Hematopoietic multipotent progenitor cell (in vitro differentiated cells): ENCODE measurements around the gene TOR4A. TPM values are rescaled to one million over a fixed set of nuclear protein-coding genes. Genes with fewer than 3 reads are reported as not detected.

Experiments used
- DNase-seq, 3 donors: peaks; one replicate each; pipeline ENCODE4 v3.0.0-alpha.2; 2011 to 2015; ENCODE audit warnings: low read depth in 2 of 3, low spot score in 2 of 3
- total RNA-seq: library from RNA; depleted of rRNA; stranded (reverse); fragments of >200 nt; gene quantifications from one replicate; pipeline ENCODE4 v1.2.3, GENCODE V29; 2012

The TOR4A gene
- 25.0 TPM for total RNA-seq

DNA sequence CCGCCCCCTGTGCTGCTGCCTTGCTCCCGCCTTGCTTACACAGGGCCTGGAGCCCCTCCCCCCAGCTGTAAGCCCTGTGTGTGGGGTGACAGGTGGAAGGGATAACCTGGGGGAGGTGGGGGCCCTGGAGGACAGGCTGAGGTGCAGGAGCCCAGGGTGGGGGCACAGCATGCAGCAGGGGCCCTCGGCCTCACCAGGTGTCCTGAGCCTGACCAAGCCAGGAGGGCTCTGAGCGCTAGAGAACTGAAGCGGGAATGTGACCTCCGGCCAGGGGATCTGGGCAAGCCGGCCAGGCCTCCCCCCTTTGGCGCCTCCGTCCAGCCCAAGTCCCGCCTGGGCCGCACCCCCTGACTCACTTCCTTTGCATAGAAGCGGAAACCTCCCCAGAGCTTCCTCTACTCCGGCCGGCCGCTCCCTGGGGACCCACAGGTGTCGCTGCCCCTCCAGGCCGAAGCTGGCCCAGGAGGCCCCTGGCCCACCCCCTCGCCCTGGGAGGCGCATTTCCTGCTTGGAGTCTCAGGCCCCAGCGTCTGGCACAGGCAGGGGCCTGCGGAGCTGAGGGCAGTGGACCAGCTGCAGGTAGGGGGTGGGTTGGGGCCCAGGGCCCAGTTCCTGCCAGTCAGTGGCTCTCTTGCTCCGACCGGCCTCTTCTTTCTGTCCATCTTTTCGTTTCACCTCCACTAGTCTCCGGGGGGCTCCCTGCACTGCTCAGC lies at the start of gene TOR4A:
Gene TOR4A (plus strand): TSS at position 398 of the 713 bp plus-strand sequence. CDS start 964 bp downstream, outside the sequence.
- peak in 2 of 3 donors; percentile 46 to 83 for DNase-seq

DNA sequence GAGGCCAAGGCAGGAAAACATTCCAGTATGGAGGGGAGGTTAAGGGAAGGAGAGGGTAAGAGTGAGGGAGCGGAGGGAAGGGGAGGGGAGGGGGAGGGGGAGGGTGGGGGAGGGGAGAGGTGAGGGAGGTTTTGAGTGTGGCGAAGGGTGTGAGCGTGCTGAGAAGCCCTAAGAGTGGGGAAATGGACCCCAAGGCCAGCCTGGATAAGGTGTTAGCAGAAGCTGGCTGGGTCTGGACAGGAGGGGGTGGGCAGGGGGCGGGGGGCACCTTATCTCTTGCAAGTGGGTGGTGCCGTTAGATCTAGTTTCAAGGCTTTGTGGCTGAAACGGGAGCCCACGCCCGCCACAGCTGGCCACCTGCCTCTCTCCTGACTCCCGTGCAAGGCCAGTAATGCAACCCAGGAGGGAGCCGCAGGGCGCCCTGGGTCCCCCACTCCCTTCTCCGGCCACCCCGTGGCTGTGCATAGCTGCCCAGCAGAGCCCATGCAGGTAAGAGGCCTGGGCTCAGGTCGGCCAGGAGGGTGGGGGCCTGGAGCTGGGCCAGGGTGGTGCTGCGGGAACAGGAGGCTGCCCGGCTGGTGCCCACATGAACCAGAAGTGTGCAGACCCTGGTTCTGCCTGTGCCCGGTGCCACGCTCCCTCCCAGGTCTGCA lies 49.5 kb upstream of the TOR4A start:
- no peak for DNase-seq

DNA sequence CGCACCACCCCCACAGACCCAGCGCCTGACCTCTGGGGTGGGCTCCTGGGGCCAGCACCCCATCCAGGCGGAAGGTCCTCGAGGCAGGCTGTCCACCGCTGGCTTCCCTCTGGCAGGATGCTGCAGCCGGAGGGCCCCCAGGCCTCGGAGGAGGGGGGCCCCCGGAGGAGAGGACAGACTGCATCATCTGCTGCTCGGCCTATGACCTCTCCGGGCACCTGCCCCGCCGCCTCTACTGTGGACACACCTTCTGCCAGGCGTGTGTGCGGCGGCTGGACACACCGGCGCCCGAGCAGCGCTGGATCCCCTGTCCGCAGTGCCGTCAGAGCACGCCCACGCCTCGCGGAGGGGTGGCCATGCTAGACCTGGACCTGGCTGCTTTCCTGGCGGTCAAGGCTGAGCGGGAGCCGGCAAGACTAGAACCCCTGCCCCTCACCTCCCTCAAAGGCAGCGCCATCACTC lies 49.0 kb upstream of the TOR4A start:
- no peak for DNase-seq

DNA sequence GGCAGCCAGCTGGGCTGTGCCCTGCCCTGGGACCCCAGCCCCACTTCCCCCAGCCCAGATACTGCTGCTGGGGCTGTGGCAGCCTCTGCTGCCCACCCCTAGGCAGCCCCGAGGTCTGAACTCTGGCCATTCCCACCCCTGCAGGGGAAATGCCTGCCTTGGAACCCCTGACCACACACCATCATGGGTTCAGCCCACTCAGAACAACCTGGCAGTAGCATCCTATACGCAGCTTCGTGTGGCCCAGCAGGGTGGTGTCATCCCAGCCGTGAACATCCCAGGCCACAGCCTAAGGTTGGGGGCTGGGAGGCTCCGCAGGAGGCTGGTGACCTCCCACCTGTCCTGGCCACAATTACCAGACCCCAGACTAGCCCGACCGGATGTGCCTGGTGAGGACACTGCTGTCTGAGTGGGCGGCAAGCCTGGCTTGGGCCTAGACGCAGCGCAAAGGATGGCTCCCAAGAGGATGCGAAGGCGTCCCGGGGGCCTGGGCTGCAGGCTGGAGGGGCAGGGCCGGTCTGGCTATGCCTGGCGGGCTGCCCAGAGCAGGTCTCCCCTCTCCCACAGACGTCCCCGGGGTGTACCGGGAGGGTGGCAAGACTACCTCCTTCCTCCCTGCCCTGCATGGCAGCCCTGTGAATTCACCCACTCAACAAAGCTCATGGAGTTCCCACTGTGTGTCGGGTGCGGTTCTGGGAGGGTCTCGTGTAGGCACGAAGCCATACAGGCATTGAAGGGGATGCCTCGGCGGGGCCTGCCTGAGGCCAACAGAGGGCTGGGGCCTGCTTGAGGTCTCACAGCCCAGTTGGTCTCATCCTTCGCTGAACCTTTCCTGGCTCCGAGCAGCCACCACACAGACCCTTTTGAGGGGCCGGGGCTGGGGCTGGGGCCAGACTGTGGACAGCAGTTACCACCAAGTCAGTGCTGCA lies 48.3 kb upstream of the TOR4A start:
- DNase-seq, result no peak

DNA sequence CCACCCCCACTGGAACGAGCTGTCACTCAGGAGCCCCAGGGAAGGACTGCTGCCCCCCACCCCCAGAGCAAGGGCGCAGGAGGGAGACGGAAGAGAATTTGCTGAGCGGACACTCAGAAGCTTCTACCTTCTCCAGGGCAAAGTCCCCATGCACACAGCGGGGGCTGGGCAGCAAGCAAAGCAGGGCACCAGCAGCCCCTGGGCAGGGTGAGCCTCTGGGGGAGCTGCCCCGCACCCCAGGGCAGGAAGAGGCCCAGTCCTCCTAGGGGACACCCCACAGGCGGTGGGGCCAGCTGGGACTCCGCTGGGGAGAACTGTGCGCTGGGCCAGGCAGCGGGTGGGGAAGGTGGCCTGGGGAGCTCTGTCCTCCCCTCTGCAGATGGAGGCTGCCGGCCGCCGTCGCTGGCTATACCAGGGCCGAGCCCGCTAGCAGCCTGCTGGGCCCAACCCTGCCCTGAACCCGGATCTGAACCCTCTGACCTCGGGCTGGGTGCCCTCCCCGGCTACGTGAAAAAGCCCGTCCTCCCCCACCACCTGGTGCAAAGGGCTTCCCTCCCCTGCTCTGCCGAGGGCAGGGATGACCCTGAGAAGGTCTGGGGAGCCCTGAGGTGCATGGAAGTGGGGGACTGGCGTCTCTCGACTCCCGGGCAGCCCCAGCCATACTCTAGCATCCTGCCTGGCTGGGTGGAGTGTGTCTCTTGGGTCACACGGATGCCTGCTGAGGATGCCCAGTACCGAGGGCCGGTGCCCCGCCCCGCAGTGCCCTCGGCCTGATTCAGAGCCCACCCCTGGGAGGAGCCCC lies 47.4 kb upstream of the TOR4A start:
- no peak for DNase-seq

DNA sequence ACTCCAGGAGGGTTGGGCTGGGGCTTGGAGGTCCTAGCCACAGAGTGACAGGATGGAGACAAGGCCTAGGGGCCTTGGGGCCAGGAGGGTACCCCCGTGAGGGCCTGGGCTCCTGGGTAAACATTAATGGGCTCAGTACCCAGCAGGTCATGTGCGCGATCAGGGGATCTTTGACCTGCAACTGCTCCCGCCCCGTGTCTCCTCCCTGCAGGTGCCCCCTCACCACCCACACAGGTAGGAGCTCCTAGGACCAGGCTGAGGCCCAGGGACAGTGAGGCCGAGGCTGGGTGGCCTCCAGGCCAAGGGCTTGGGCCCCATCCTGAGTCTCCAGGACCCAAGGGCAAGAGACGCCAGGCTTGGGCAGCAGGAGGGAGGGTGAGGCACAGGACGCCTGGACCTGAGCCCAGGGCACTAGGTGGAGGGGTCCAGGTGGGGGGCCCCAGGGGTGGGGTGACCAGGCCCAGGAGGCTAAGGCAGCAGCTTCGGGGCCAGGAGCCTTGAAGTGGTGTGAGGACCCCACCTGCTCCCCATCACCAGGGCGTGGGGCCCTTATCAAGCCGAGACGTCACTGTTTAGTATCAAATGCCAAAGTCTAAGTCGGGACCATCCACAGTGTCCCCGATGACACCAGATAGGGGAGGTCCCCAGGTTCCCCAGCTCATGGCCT lies 46.7 kb upstream of the TOR4A start, which contains the start of gene SLC34A3:
Gene SLC34A3 (plus strand): TSS at position 197 of the 667 bp plus-strand sequence. CDS start 802 bp downstream, outside the sequence.
- DNase-seq, result no peak

DNA sequence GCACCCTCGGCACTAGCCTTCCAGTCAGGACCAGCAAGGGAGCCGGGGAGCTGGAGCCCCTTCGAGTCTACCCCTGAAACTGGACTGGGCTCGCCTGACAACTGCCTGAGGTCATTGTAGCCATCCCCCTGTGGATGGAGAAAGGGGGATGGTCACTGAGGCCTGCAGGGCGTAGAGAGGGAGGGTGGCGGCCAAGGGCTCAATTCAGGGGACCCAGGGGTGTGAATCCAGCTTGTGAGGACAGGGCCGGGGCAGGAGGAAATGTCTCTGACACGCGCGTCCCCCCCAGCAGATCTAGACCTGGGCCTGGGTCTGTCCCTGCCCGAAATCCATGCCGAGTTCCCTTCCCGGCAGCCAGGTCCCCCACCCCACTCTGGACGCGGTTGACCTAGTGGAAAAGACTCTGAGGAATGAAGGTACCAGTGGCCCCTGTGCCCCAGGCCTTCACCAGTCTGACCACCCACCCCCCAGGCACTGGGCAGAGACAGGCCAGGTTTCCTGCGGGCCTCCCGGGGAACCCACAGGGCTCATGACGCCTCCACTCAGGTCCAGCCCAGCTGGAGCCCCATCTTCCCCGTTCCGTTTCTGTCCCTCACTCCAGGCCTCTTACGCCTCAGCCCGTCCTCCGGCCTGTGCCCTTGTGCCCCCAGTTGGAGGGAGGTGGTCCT lies 46.0 kb upstream of the TOR4A start:
- no peak for DNase-seq

DNA sequence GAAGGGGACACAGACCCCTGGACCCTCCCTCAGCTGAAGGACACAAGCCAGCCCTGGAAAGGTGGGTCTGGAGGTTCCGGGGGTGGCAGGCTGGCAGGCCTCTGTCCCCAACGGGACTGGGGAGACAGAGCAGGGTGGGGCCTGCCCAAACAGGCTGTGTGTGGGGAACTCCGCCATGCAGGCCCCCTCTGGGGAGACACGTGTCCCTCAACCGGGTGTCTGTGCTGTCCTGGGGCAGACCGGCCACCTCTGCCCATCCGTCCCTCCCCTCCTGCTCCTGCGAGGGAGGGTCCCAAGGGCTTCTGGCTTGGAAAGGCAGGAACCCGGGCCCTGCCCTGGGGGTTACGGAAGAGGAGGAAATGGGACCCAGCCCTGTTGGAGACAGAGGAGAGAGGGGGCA lies 45.4 kb upstream of the TOR4A start:
- DNase-seq, result no peak

DNA sequence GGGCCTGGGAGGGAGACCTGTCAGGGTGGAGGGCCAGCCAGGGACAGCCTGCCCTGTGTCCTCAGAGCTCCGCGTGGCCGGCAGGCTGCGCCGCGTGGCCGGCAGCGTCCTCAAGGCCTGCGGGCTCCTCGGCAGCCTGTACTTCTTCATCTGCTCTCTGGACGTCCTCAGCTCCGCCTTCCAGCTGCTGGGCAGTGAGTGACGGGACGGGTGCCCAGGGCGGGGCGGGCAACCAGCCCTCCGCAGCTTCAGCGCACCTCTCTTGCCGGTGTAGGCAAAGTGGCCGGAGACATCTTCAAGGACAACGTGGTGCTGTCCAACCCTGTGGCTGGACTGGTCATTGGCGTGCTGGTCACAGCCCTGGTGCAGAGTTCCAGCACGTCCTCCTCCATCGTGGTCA lies 45.0 kb upstream of the TOR4A start:
- DNase-seq, result no peak

DNA sequence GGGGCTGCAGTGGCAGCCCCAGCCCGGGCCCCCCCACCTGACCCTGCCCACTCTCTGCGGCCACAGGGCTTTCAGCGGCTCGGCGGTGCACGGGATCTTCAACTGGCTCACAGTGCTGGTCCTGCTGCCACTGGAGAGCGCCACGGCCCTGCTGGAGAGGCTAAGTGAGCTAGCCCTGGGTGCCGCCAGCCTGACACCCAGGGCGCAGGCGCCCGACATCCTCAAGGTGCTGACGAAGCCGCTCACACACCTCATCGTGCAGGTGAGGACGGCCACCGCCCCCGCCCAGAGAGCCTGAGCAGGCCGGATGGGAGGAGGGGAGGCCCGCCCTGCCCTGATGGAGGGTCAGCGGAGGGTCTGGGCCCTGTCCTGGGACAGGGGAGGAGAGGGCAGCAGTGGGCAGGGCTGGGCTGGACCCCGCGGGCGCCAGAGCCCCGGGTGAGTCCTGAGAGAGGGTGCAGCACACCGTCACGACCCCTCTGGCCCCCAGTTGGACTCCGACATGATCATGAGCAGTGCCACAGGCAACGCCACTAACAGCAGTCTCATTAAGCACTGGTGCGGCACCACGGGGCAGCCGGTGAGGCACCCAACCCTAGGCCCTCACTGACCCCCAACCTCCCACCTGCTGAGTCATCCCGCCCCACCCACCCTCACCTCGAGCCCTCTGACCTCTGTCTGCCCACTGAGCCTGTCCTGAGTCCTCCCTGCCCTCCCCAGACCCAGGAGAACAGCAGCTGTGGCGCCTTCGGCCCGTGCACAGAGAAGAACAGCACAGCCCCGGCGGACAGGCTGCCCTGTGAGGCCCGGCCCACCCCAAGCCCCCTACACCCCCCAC lies 44.2 kb upstream of the TOR4A start:
- DNase-seq, result no peak

DNA sequence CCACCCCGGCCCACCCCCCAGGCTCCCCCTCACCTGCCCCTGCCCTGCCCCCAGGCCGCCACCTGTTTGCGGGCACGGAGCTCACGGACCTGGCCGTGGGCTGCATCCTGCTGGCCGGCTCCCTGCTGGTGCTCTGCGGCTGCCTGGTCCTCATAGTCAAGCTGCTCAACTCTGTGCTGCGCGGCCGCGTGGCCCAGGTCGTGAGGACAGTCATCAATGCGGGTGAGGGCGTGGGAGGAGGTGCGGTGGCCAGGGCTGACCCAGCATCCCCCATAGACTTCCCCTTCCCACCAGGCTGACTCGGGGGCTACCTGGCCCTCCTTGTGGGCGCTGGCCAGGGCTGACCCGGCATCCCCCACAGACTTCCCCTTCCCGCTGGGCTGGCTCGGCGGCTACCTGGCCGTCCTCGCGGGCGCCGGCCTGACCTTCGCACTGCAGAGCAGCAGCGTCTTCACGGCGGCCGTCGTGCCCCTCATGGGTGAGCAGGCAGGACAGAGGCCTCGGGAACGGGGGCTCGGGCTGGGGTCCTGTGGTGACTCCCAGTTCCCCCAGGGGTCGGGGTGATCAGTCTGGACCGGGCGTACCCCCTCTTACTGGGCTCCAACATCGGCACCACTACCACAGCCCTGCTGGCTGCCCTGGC lies 43.4 kb upstream of the TOR4A start:
- DNase-seq, result no peak

DNA sequence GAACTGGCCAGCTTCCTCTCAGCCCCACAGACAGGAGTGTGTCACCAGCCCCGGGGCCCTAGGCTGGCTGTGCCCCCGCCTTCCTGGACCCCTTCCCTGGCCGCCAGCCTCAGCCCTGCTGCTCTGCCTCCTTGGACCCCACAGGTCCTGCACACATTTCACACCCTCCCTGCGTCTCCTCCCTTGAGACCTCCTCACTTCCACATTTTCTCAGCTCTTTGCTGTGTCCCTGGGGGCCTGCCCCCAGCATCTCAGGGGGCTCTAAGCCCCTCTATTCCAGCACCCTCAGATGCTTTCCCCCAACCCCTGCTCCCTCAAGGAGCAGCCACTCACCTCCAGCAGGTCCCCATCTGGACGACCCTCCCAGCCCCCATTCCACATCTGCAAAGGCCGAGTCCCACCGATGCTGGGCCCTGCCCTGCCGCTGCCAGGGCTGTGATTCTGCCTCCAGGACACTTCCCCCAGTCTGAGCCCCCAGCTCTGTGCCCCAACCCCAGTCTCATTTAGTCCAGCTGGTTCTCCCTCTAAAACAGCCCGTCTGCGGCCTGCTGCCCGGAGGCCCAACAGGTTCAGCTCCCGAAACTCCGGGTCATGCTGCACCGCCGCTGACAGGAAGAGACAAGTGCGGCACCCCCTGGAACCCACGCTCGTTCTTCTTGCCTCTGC lies 42.6 kb upstream of the TOR4A start:
- DNase-seq, result no peak

DNA sequence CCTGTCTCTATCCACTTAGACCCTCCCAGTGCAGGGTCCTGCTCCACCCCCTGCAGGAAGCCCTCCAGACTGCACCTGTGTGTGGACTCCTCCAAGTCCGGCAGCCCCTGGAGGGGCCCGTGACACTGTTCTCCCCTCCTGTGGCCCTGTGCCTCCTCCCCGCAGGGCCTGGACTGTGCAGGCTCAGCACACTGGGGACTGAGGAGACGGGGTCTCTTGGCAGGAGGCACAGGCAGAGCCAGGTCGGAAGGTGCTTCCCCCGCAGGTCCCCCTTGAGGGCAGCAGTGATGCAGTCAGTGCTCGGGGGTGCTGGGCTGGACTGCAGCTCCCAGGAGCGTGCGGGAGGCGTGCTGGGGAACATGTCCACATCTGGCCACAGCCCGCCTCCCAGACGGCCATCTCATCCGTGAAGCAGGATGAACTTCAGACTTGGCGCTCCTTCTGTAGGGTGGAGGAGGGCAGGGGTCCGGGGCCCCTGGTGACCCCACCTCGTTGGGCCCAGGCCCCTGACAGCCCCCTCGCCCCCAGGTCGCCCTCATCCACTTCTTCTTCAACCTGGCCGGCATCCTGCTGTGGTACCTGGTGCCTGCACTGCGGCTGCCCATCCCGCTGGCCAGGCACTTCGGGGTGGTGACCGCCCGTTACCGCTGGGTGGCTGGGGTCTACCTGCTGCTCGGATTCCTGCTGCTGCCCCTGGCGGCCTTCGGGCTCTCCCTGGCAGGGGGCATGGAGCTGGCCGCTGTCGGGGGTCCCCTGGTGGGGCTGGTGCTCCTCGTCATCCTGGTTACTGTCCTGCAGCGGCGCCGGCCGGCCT lies 41.9 kb upstream of the TOR4A start:
- no peak for DNase-seq

DNA sequence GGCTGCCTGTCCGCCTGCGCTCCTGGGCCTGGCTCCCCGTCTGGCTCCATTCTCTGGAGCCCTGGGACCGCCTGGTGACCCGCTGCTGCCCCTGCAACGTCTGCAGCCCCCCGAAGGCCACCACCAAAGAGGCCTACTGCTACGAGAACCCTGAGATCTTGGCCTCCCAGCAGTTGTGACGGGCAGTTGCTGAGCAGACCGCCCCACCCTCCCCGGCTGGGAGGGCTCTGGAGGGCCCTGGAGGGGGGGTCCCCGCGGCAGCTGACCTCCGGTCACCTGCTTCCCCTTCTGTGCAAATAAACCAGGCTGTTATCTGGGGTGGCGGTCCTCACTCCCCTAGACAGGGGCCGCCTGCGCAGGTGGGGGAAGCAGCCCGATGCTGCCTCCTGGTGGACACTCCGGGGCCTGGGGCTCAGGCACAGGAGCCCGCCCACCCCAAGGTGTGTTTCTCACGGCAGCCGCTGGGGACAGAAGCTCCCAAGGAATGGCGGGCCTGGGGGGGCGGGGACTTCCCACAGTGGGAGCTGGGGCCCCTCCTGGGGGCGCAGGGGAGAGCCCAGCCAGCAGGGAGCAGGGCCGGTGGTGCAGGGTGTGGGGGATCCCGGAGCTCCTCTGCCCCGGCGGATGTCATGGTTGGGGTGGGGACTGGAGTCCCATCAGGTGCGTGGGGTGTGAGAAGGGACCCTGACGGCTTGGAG lies 41.1 kb upstream of the TOR4A start:
- DNase-seq, result peak; percentile 82 to 94 (median 91)

DNA sequence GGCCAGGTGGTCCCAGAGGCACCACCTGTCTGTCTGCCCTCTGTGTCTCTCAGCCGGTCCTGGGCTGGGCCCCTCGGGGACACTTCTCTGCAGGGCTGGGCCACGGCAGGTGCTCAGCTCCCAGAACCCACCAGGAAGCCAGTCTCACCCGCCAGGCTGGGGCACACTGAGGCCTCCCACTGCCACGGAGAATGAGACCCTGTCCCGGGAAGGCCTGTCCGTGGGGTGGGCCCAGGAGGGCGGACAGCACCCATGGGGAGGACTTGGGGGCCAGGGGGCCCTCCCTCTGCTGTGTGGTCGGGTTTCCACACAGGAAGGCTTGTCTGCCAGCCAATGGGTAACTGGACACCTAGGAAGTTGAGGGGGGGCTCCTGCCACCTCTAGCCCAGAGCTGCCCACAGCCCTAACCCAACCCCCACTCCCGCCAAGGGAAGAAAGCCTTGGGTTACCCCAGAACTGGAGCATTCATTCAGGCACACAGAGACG lies 40.5 kb upstream of the TOR4A start:
- no peak for DNase-seq
